Measurements from ENCODE around the gene DSCAML1.

Gene DSCAML1

GRCh38 chr11:117832511-117832910 lies 35.5 kb upstream of the DSCAML1 start:
- DNase-seq, result no peak

DNA sequence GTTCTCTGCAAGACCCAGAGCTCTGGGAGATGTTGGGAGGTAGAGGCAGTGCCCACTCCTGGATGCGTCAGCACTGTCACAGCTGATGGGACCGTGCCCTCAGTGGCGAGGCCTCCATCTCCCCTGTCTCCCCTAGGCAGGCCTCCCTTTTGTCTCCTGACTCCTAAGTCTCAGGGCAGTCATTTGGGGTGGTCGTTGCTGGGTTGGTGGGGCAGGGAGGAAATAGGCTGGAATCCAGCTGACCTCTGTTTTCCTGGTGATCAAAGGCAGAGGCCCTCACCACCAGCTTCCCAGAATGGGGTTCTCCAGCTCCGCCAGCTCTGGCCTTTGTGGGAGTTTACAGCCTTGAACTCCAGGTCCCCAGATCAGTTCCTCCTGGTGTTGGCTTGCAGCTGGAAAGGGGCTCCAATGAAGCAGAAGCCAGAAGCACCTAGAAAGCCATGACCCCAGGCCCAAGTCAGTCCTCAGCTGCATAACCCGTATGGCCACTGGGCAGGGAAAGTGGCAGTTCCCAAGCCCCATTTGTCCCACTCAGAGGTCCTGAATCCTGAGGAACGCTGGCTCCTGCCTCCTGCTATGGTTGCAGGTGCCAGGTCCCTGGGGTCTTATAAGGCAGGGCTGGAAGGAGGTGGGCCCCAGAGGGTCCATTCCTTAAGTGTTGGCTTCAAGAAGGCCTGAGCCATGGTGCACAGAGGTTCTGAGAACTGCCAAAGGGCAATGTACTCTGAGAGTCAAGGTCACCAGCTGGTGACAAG lies 34.8 kb upstream of the DSCAML1 start:
- DNase-seq, result no peak

- peak in 1 of 2 donors; percentile 50 for DNase-seq
Observed at GRCh38 chr11:117830674-117831351, 33.8 kb upstream of the DSCAML1 start.

DNA sequence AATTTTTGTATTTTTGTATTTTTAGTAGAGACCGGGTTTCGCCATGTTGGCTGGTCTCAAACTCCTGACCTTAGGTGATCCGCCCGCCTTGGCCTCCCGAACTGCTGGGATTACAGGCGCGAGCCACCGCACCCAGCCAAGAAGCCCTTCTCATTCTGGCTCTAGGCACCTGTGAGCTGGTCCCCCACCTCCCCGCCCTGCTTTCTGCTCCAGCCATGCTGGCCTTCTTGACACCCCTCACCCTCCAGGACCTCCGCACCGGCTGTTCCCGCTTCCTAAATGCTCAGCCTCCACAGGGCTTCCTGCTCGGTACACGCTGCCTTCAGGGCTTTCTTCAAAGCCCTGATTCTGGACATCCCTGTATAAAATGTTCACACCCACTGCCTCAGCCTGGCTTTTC lies 33.1 kb upstream of the DSCAML1 start:
- DNase-seq, result no peak

DNA sequence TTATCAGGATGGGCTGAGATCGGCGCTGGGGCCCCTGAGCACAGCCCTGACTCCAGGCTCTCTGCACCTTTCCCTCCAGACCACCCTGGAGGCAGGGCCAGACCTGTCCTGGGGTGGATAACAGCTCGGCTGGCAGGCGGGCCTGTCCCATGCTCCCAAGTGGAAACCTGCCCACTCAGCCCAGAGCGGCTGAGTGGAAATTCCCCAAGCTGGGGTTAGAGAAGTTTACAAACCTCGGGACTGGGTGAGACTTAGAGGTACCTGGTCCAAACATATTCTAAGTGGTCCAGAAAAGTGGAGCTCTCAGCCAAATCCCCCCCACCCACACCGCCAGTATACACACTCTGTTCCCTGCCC lies 32.3 kb upstream of the DSCAML1 start:
- no peak for DNase-seq

GRCh38 chr11:117828611-117829368 lies 31.8 kb upstream of the DSCAML1 start:
- DNase-seq, result peak; percentile 68 to 91

DNA sequence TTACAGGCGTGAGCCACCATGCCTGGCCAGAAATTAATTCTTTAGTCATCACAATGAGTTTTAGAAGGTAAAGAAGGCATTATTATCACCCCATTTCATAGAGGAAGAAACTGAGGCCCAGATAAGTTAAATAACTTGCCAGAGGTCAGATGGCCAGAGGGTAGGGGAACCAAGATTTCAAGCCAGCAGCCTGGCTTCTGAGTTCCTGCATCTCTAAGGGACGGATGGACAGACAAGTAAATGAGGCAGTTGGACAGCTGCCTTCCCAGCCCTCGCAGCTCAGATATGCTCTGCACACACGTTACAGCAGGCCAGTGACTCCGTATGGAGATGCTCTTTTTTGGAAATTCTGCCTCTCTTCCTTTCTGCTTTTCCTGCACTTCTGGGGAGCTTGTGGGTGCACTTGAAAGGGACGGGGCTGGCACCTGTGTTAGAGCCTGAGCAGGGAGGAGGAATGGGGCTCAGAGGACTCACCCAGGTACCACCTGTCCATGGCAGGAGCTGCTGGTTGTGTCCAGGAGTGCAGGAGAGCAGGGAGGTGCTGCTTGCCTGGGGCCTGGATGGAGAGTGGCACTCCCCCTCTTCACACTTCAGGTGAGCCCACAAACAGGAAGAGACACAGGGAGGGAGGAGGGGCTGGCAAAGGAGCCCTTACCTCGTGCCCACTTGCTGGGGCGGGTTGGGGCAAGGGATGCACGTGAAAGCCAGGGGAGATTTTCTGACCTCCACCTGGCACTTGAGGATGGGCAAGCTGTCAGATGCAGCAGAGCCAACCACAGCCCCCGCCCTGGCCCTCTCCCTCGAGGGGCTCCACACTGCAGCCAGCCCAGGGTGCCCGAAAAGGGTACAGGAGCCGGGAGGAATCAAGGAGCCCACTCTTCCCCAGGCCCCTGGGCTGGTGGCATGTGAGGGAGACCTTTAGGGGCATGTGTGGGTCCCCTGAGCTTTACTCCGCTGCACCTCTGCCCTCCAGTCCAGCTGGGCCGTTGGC lies 30.8 kb upstream of the DSCAML1 start:
- DNase-seq, result no peak

DNA sequence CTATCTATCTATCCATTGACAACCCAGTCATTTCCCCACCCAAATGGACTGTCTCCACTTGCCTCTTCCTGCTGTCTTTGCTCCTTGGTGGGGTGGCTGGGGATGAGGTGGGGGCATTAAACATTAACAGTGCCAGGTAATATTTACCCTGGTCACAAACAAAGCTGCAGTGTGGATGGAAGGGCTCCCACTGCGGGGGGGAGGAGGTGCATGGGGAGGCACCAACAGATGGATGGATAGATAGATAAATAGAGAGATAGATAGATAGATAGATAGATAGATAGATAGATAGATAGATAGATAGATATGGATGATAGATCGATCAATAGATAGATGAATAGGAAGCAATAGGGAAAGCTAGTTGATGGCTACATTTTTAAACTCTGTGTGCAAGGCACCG lies 29.8 kb upstream of the DSCAML1 start:
- DNase-seq, result no peak

DNA sequence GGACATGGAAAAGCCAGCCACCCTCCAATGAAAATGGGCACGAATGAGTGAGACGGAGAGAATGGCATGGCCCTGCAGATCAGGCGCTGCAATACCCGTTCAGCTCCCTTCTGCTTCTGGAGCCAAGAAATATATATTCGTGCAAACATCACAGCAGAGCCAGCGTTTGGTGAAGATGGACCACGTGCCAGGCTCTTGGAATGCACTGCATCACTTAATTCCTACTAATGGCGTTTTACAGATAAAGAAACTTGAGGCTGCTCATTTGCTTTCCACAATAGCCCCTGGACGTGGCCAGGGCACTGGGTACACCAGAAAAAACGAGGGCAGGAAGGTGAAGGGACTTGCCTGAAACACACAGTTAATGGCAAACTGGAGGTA lies 29.2 kb upstream of the DSCAML1 start:
- DNase-seq, result no peak

- DNase-seq, result no peak
Observed at GRCh38 chr11:117825538-117826189, 28.6 kb upstream of the DSCAML1 start.

DNA sequence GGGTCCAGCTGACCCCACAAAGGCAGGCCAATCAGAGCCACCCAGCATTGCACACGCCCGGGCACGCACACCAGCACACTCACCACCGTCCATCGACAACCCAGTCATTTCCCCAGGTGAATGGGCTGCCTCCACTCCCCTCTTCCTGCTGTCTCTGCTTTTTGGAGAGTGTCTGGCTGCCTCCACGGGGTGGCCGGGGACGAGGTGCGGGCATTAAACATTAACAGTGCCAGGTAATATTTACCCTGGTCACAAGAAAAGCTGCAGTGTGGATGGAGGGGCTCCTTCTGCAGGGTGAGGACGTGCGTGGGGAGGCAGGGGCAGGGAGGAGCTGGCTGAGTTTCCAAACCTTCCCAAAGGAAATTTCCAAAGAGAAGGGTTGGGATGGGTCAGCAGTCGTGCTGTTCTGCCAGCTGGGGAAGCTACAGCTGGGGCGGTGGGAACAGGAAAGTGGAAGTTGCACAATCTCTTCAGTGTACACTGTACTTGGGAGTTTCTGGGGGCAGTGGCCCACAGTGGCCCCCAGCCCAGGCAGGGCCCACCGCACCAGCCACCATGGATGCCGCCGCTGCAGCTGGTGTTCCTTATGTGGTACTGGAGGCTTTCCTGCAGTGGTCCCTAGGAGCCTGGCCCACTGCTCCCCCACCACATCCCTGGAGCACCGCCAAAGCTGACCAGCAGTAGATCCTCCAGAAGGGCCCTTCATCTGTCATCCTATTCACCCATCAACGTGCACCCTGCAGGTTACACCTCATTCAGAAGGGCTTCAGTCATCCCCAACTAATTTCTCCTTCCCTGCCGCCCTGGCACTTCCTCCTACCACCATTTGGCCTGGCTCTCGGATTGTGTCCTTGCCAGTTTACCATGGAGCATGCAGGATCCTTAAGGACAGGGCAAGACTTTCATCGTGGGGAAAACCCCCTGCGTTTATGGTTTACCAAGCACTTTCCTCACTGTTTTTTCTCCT lies 27.8 kb upstream of the DSCAML1 start, which contains the start of gene FXYD2:
Gene FXYD2, minus strand, starts transcription at position 174 of the 967 bp plus-strand sequence. Its CDS starts 66 bp downstream, at position 108.
- DNase-seq, result no peak

- peak in 1 of 2 donors; percentile 85 for DNase-seq
Observed at GRCh38 chr11:117823946-117824420, 27.0 kb upstream of the DSCAML1 start.

DNA sequence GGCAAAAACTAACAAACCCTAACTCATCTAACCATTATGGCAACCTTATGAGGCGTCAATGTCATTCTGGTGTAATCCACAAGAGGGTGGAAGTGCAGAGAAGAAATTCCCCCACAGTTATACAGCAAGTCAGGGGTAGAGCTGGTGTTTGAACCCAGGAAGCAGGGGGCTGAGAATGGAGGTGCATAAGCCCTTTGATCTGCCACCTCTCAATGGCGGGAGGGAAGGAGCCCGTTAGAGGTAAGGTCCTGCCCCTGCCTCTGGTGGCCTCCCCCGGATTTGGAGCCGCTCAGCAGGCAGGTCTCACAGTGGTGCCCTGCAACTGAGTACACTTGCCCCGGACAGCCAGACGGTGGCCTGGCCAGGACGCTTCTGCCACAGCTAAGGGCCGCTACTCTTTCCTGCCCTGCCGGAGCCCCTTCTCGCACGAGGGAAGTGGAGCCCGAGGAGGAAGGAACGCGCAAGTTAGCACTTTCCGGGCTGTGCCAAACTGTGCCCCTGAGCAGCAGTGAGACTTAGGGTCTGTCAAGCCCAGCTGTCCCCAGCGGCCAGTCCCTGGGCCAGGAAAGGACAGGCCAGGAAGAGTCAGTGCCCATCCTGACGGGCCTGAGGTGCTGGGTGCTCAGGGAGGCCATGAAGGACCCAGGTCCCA lies 26.4 kb upstream of the DSCAML1 start:
- DNase-seq, result peak in 1 of 2 donors; percentile 18

- DNase-seq, result peak in 1 of 2 donors; percentile 29
Observed at GRCh38 chr11:117822074-117823033, 25.3 kb upstream of the DSCAML1 start.

DNA sequence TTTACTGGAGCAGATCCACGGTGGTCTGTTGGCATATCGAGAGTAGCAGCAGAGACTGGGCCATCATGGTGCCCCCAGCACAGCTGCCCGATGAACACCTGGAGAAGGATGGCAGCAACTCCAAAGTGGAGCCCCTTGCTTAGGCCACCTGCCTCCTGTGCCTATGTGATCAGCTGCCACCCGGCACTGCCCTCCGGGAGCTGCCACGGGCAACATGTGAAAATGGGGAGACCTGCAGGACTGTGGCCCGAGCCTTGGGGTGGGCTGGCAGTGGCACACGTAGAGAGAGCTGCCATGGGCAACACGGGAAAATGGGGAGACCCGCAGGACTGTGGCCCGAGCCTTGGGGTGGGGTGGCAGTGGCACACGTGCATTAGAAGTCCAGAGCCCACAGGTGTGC lies 24.4 kb upstream of the DSCAML1 start:
- no peak for DNase-seq

GRCh38 chr11:117820516-117820915 lies 23.5 kb upstream of the DSCAML1 start:
- DNase-seq, result no peak

DNA sequence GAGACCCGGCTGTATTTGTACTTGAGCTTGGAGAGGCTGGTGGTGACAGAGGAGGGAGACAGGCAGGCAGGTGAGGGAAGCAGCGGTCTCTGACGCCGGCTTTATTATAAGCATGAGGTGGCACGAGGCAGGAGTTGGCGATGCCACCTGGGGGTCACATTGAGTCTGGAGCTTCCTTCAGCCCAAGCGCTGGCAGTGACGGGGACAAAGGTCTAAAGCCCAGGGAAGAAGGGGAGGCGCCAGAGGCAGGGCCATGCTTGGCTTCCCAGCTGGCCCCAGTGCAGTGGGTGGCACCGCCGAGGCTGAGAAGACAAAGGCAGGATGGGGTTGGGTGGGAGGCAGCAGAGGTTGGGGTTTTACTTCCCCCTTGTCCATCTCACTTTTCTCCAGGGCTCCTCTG lies 23.1 kb upstream of the DSCAML1 start:
- DNase-seq, result no peak
